ENCODE results near the gene CAMK2A.

Gene CAMK2A

DNA sequence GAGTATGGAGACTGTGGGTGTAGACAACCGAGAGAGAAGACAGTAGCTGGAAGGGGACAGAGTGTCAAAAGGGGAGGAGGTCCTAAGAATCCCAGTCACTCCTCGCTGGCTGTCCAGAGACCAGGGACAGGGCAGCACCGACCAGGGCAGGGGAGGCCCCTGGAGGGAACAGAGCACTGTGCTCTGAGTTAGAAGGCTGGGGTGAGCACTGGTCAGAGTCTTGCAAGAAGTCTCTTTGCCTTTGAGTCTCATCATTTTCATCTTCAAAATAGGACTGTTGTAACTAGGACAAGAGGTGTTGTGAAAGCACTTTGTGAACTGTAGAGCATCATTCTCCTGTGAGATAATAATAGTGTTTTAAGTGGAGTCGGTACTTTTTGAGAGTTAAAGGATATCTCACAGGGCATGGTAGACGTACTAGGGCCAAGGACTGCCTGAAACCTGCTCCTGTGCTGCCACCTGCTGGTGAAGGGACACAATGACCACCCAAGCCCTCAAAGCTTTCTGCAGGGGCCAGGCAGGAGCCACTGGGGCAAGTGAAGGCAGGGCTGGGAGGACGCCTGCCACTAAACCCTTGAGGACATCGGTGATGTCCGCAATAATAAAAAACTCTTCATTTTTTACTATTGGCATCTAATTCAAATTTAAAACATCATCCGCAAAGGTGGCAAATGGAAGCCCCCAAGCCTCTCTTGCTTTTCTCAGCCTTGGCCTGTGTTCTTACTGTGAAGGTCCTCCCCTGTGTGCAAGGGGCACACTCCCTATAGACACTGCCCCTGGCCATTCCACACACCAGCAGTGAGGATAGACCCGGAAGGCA, 71.5 kb downstream of the CAMK2A start:
- TF ChIP-seq GABPA (IDR thresholded peaks at IDR 0.05; ENCODE audit: low read depth) (no peak), POLR2AphosphoS5 (IDR thresholded peaks at IDR 0.05; ENCODE audit: low read depth) (no peak), SPI1 (IDR thresholded peaks at IDR 0.05; ENCODE audit: borderline replicate concordance, low read depth) (no peak)
- TF ChIP-seq, protein P1, sequence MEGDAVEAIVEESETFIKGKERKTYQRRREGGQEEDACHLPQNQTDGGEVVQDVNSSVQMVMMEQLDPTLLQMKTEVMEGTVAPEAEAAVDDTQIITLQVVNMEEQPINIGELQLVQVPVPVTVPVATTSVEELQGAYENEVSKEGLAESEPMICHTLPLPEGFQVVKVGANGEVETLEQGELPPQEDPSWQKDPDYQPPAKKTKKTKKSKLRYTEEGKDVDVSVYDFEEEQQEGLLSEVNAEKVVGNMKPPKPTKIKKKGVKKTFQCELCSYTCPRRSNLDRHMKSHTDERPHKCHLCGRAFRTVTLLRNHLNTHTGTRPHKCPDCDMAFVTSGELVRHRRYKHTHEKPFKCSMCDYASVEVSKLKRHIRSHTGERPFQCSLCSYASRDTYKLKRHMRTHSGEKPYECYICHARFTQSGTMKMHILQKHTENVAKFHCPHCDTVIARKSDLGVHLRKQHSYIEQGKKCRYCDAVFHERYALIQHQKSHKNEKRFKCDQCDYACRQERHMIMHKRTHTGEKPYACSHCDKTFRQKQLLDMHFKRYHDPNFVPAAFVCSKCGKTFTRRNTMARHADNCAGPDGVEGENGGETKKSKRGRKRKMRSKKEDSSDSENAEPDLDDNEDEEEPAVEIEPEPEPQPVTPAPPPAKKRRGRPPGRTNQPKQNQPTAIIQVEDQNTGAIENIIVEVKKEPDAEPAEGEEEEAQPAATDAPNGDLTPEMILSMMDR (IDR thresholded peaks at IDR 0.05; ENCODE audit: insufficient read depth, low read length) = peak; percentile 57
- TF ChIP-seq, protein P2, sequence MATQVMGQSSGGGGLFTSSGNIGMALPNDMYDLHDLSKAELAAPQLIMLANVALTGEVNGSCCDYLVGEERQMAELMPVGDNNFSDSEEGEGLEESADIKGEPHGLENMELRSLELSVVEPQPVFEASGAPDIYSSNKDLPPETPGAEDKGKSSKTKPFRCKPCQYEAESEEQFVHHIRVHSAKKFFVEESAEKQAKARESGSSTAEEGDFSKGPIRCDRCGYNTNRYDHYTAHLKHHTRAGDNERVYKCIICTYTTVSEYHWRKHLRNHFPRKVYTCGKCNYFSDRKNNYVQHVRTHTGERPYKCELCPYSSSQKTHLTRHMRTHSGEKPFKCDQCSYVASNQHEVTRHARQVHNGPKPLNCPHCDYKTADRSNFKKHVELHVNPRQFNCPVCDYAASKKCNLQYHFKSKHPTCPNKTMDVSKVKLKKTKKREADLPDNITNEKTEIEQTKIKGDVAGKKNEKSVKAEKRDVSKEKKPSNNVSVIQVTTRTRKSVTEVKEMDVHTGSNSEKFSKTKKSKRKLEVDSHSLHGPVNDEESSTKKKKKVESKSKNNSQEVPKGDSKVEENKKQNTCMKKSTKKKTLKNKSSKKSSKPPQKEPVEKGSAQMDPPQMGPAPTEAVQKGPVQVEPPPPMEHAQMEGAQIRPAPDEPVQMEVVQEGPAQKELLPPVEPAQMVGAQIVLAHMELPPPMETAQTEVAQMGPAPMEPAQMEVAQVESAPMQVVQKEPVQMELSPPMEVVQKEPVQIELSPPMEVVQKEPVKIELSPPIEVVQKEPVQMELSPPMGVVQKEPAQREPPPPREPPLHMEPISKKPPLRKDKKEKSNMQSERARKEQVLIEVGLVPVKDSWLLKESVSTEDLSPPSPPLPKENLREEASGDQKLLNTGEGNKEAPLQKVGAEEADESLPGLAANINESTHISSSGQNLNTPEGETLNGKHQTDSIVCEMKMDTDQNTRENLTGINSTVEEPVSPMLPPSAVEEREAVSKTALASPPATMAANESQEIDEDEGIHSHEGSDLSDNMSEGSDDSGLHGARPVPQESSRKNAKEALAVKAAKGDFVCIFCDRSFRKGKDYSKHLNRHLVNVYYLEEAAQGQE (IDR thresholded peaks at IDR 0.05; ENCODE audit: insufficient replicate concordance, low read depth) = no peak
- Histone ChIP-seq H3K27me3 (ENCODE audit: insufficient read depth, poor library complexity, severe bottlenecking) (peaks cover 4% of the 10 kb centered on the region), H3K4me3 (replicated peaks; ENCODE audit: insufficient read depth, low read length) (no peak overlapping the region), H3K27ac (replicated peaks) (no peak overlapping the region)
- DNase-seq (ENCODE audit: low read depth in 1 of 2, low spot score in 1 of 2) = peak; percentile 61 to 81

DNA sequence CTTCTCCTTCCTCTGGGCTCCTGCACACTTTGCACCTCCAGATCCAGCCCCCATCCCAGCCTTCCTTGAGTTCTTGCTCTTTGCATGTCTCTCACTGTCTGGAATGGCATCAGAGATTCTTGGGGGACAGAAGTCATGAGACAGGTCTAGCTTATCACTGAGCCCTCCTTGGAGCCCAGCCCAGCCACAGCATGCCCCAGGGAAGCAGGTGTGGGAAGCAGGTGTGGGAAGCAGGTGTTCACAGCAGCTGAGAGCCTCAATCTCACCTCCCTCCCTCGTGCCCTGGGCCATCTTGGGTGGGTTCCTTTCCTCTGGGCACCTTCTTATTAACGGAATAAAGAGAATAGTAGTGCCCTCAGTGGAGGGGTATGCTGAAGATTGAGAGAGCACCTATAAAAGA, 72.5 kb downstream of the CAMK2A start:
- Histone ChIP-seq H3K27me3 (ENCODE audit: insufficient read depth, poor library complexity, severe bottlenecking) (peaks cover 4% of the 10 kb centered on the region), H3K4me3 (replicated peaks; ENCODE audit: insufficient read depth, low read length) (no peak overlapping the region), H3K27ac (replicated peaks) (no peak overlapping the region)
- DNase-seq (ENCODE audit: low read depth in 1 of 2, low spot score in 1 of 2) = no peak
- TF ChIP-seq, protein P2 (IDR thresholded peaks at IDR 0.05; ENCODE audit: insufficient replicate concordance, low read depth) = no peak

DNA sequence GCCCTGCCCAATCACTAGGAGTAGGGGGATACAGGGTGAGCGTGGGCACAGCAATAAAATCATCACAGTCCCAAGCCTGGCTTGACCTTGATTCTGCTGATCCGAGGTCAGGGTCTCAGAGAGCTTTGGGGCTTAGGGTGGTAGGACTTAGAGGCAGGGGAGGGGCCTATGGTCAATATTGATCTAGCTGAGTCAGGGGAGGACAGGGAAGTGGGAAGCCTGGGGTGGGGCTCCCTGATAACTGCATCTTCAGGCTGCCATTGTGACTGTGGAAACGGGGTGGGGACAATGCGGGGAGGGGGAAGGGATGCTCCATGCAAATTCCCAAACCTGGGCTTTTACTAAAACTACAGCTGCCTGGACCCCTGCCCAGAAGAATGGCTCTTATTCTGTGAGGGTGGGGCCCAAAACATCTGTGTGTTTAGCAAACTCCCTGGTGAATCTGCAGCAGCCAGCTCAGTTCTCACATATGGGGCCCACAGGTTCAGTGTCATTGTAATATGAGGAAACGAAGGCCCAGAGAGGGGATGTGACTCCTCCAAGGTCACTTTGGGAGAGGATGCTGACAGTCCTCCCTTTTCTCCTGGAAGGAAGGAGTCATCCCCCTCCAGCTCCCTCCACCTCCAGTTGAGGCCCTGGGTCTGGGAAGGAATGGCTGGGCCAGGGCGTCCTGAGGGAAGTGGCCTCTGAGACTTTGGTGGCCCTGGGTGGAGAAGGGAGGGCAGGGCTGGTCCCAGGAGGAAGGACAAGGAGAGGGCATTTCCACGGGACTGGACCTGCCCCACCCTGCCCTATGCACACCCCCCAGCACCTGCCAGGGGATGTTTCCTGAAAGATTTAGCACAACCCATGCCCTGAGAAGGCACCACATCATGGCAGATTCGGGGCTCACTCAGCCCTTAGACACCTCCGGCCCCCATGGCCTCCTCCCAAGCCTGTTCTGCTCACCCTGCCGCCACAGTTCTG, 73.3 kb downstream of the CAMK2A start:
- peaks cover 2% of the 10 kb centered on the region for H3K27me3 ChIP-seq (ENCODE audit: insufficient read depth, poor library complexity, severe bottlenecking)
- no peak overlapping the region for H3K4me3 ChIP-seq (replicated peaks; ENCODE audit: insufficient read depth, low read length)
- no peak for DNase-seq (ENCODE audit: low read depth in 1 of 2, low spot score in 1 of 2)
- no peak overlapping the region for H3K27ac ChIP-seq (replicated peaks)
- TF ChIP-seq POLR2AphosphoS5 (IDR thresholded peaks at IDR 0.05; ENCODE audit: low read depth) (no peak), GABPA (IDR thresholded peaks at IDR 0.05; ENCODE audit: low read depth) (no peak), SPI1 (IDR thresholded peaks at IDR 0.05; ENCODE audit: borderline replicate concordance, low read depth) (no peak)
- TF ChIP-seq, protein P1 (IDR thresholded peaks at IDR 0.05; ENCODE audit: insufficient read depth, low read length) = no peak
- TF ChIP-seq, protein P2 (IDR thresholded peaks at IDR 0.05; ENCODE audit: insufficient replicate concordance, low read depth) = no peak
